Right lobe of liver (tissue), 4 donors: ENCODE results near the gene FHIT.

Source experiments
- CTCF ChIP-seq, 4 donors: fragments of 200-600 bp in 3 of 4; fragments of 450-650 bp in 1 of 4; IDR thresholded peaks; one replicate each; pipeline versions ENCODE4 v1.5.1 to v1.8.0; 2016 to 2022; ENCODE audit warnings: antibody characterized with exemption in 4 of 4, mild to moderate bottlenecking in 2 of 4
- POLR2A ChIP-seq: fragments of 450-650 bp; IDR thresholded peaks from one replicate; pipeline ENCODE4 v1.6.1; 2017; ENCODE audit warnings: antibody characterized with exemption, mild to moderate bottlenecking
- donor health status: DM: no; HTN: no; CAD: no.
- donor health status: DM: no; HTN: no; CAD: no.
- donor health status: DM: no; HTN: yes; CAD: no.

- TF ChIP-seq CTCF (IDR thresholded peaks at IDR 0.05) (no peak), POLR2A (no peak)
These were observed 1394.3 kb downstream of the FHIT start for GRCh38 chr3:59856934-59857460.
